ENCODE measurements around the gene PIK3CG.
"Not testable (repeated sequence)": the region's sequence is repeated elsewhere in the genome, so short reads cannot be mapped to it uniquely, and the experiment has no call there.

PIK3CG gene

DNA sequence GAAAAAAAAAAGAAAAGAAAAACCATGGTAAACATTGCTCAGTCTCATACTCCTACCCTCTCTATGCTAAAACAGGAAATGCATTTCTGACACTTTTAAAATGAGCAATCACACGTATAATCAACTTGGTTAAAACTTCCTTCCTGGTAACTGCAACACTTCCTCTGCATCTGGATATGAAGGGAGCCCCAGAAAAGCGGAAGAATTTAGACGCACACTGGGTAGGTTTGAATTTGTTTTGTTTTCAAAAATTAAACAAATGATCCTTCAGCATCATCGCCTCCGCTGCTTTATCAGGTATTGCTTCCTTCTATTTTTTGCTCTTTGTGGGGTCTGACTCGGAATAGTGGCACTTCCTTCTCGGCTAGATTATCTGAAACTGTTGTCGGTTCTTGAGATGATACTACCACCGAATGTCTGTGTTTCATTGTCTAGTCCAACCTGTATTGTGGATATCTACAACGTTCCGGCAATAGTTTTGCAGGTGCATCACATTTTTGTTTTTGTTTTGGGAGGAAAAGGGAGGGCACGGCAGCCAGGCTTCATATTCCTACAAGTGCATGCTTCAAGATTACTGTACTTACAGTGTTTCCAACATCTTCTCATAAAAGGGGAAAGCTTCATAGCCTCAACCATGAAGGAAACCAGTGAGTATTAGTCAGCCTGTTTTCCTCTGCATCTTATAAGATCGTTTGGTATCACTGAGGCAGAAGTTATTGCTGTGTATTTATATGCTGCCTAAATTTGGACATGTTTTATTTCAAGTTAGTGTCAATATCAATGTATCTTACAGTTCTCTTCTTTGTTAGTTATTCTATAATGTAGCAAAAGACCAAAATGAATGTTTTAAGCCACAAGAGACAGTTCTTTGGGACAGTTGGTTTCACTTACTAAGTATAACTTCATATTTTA, at the start of gene PIK3CG:
PIK3CG (plus strand) TSS at position 153 of the 912 bp plus-strand sequence. CDS start 2,280 bp downstream, outside the sequence.
- no peak for DNase-seq

GRCh38 chr7:106817098-106817497, 48.0 kb upstream of the PIK3CG start:
- no peak for DNase-seq

GRCh38 chr7:106818736-106819135, 46.3 kb upstream of the PIK3CG start:
- peak; percentile 39 for DNase-seq

DNA sequence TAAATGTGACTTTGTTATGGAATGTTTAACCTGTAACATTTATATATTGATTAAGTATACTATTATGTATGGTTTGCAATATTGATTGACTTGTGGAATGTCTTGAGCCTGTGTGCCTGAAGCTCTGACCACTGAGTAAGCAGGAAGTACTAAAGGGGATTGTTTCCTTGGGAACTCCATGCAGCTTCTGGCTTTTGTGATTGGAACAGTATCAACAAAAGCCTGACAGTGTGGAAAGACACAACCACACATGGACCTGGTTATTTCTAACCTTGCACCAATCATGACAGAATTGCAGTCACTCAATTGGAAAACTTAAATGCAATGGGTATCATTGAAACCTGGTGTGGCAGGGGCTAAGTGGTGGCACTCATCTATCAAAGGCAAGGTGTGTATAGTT, 45.5 kb upstream of the PIK3CG start:
- peak; percentile 20 for DNase-seq

DNA sequence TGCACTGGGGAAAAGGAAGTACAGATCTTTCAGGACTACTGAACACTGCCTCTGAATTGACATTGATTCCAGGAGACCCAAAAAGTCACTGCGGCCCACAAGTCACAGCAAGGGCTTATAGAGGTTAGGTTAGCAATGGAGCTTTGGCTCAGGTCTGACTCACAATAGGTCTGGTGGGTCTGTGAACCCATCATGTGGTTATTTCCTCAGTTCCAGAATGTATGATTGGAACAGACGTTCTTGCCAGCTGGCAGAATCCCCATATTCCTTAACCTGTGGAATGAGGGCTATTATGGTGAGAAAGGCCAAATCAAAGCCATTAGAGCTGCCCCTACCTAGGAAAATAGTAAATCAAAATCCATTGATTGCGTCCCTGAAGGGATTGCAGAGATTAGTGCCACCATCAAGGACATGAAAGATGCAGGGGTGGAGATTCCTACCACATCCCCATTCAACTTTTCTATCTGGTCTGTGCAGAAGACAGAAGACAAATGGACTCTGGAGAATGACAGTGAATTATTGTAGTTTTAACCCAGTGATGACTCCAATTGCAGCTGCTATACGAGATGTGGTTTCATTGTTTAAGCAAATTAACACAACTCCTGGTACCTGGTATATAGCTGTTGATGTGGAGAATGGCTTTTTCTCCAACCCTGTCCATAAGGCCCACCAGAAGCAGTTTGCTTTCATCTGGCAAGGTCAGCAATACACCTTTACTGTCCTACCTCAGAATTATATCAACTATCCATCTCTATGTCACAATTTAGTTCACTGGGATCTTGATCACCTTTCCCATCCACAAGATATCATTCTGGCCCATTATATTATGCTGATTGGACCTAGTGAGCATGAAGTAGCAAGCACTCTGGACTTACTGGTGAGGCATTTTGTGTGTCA, 44.5 kb upstream of the PIK3CG start:
- peak; percentile 58 for DNase-seq

DNA sequence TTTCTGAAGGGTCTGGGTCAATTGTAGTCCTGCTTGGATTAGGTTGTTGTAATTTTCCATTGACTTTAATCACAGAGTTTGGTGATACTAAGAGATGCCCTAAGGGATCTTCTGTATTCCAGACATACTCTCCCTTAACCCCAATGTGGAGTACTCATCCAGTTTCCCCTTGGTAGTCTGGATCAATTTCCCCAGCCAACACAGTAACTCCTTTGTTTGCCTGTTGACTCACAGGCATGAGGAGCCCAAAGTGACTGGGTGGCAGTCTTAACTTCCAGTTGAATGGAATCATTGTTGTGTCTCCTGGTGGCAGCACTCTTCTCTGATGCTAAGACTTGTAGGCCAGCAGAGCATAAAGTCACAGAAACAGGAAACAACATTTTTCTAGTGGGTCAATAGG, 41.5 kb upstream of the PIK3CG start:
- no peak for DNase-seq

- DNase-seq: no peak
Observed at GRCh38 chr7:106824458-106824857, 40.6 kb upstream of the PIK3CG start.

- no peak for DNase-seq
Observed at GRCh38 chr7:106827626-106828025, 37.5 kb upstream of the PIK3CG start.

DNA sequence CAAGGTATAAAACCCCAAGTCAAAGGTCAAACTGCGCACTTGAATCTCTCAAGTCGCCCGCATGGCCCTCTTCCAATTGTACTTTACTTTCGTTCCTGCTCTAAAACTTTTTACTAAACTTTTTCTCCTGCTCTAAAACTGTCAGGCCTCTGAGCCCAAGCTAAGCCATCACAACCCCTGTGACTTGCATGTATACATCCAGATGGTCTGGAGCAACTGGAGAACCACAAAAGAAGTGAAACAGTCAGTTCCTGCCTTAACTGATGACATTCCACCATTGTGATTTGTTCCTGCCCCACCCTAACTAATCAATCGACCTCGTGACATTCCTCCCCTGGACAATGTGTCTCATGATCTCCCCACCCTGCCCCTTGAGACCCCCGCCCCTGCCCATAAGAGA, 35.6 kb upstream of the PIK3CG start:
- no peak for DNase-seq

GRCh38 chr7:106830896-106831295, 34.2 kb upstream of the PIK3CG start:
- DNase-seq: not testable (repeated sequence)

DNA sequence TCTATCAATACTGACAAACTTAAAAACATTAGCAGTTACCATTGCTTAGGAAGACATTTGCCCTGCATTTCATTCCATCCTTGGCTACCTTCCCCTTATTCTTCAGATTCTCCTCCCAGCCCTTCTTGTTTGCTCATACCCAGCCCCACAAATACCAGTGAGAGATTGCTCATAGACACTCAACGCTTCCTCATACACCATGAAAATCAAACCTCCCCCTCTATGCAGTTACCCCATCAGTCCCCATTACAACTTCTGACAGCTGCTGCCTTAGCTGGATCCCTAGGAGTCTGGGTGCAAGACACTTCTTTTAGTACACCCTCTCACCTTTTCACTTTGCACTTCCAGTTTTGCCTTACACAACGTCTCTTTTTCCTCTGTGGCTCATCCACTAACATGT, 28.3 kb upstream of the PIK3CG start:
- DNase-seq: no peak

DNA sequence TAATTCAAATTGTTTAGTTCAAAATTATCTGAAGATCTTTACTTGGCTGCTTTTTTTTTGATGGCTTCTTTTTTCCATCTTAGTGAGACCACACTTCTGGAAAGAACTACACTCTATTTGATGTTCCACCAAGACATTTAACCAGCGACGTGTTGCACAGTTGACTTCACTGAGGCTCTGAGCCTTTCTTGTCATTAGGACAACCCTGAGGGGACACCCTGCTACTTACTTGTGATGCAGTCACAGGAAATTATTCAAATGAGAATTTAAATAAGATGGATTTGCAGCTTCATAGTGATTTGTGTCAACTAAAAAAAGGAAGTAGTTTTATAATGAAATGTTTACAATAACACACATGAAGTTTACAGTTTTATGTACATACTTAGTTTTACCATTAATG, 25.6 kb upstream of the PIK3CG start:
- DNase-seq: no peak

DNA sequence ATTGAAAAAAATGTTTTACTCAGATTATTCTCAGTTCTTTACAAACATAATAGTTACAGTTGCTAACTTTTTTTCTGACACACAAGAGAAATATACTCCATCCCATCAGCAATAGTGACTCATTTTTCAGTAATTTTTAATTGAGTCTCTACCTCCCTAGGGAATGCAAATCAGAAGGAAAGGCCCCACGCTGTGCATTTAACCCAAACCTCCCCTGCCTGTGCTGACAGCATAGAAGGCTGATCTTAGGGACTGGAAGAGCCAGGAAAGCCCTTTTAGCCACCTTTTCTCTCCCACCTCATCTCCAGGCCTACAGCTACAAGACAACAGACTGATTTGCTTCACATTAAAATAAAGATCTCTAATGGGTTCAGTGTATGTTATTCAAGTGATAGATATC, 24.7 kb upstream of the PIK3CG start:
- peak; percentile 94 for DNase-seq

- no peak for DNase-seq
Observed at GRCh38 chr7:106841896-106842390, 23.1 kb upstream of the PIK3CG start.

GRCh38 chr7:106844279-106844997, 20.6 kb upstream of the PIK3CG start:
- no peak for DNase-seq

DNA sequence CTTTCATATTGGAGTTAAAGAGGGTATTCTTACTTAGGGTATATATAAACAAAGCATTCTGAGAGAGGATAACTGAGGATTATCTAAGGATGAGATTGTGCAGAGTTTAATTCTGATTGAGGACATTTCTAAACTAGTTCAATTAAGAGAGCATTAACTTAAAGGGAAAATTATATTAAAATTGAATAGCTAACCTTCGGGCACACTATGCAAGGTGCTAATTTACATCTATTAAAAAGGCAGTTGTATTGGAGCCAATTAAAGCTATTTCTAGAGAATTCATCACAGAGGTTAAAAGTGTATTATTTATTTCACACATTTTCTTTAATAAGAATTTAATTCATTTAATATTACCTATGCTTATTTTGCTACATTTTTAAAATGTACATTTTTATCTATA, 17.0 kb upstream of the PIK3CG start:
- no peak for DNase-seq

- peak; percentile 92 for DNase-seq
Observed at GRCh38 chr7:106848851-106849442, 16.1 kb upstream of the PIK3CG start.

DNA sequence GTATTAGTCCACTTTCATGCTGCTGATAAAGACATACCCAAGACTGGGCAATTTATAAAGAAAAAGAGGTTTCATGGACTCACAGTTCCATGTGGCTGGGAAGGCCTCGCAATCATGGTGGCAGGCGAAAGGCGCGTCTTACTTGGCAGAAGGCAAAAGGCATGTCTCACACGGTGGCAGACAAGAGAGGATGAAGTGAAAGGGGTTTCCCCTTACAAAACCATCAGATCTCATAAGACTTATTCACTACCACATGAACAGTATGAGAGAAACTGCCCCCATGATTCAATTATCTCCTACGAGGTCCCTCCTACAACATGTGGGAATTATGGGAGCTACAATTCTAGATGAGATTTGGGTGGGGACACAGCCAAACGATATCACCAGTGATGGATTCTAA, 13.4 kb upstream of the PIK3CG start:
- DNase-seq: not testable (repeated sequence)

DNA sequence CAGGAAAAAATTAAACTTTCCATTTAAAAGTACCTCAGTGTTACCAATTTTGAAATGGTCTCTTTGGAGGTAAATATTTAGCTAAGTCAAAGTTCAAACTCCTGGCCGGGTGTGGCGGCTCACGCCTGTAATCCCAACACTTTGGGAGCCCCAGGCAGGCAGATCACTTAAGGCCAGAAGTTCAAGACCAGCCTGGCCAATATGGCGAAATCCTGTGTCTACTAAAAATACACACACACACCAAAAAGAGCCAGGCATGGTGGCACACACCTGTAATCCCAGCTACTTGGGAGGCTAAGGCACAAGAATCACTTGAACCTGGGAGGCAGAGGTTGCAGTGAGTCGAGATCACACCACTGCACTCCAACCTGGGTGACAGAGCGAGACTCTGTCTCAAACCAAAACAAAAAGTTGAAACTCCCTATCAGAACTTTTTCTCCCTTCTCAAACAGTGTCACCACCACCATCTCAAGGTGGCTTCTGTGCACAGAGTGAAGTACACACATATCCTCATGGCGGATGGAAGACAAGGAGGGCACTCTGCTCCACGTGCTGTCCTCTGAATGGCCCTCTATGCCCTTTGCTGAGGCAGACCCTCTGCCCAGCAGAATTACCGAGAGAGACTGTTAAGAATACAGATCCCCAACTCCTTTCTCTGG, 11.7 kb upstream of the PIK3CG start:
- DNase-seq: no peak

- DNase-seq: no peak
Observed at GRCh38 chr7:106855540-106856132, 9.4 kb upstream of the PIK3CG start.

All from fibroblast of upper back skin (primary cell).